ENCODE results near the gene PCBP2.

GRCh38 chr12:53453953-53454640, 2.2 kb downstream of the PCBP2 start:
- TF ChIP-seq CTCF (IDR thresholded peaks at IDR 0.05; ENCODE audit: extremely low read depth in 1 of 2, insufficient read depth in 1 of 2, low read depth in 1 of 2, low read length in 2 of 2): no peak
- TF ChIP-seq POLR2A (IDR thresholded peaks at IDR 0.05; ENCODE audit: low read depth, low read length): no peak
- no peak for TF ChIP-seq JUN (IDR thresholded peaks at IDR 0.05; ENCODE audit: borderline replicate concordance, insufficient read depth, insufficient read length, low read depth)
- TF ChIP-seq POLR2AphosphoS5 (IDR thresholded peaks at IDR 0.05; ENCODE audit: insufficient read depth, low read depth, low read length): no peak
- TF ChIP-seq EZH2 (IDR thresholded peaks at IDR 0.05; ENCODE audit: borderline replicate concordance, low read depth, low read length, severe bottlenecking): no peak
- TF ChIP-seq, protein P1, sequence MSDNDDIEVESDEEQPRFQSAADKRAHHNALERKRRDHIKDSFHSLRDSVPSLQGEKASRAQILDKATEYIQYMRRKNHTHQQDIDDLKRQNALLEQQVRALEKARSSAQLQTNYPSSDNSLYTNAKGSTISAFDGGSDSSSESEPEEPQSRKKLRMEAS (IDR thresholded peaks at IDR 0.05; ENCODE audit: insufficient read depth, insufficient read length): no peak
- TF ChIP-seq MYC (IDR thresholded peaks at IDR 0.05; ENCODE audit: low read depth, low read length): no peak

Data from endothelial cell of umbilical vein (primary cell).